RPMI8226 (cell line): ENCODE measurements around the gene THBS2.
"Not testable (repeated sequence)": the region's sequence is repeated elsewhere in the genome, so short reads cannot be mapped to it uniquely, and the experiment has no call there.

Experiments used
- DNase-seq: peaks from one replicate; pipeline ENCODE4 v3.0.0-alpha.2; 2015

THBS2 gene

GRCh38 chr6:169229615-169230321 lies 23.9 kb downstream of the THBS2 start:
- no peak for DNase-seq

- DNase-seq: no peak
These were observed 26.5 kb downstream of the THBS2 start for GRCh38 chr6:169227116-169227515.

- no peak for DNase-seq
These were observed 27.8 kb downstream of the THBS2 start for GRCh38 chr6:169225887-169226286.

GRCh38 chr6:169225131-169225576 lies 28.5 kb downstream of the THBS2 start:
- no peak for DNase-seq

- no peak for DNase-seq
These were observed 28.9 kb downstream of the THBS2 start for GRCh38 chr6:169224716-169225115.

- no peak for DNase-seq
These were observed 29.4 kb downstream of the THBS2 start for GRCh38 chr6:169224185-169224695.

- no peak for DNase-seq
These were observed 30.6 kb downstream of the THBS2 start for GRCh38 chr6:169223006-169223405.

GRCh38 chr6:169222126-169222525 lies 31.5 kb downstream of the THBS2 start:
- DNase-seq: no peak

GRCh38 chr6:169221264-169221663 lies 32.4 kb downstream of the THBS2 start:
- DNase-seq: no peak

- no peak for DNase-seq
These were observed 33.3 kb downstream of the THBS2 start for GRCh38 chr6:169220068-169220964.

- no peak for DNase-seq
These were observed 35.7 kb downstream of the THBS2 start for GRCh38 chr6:169217972-169218371.

GRCh38 chr6:169216830-169217229 lies 36.8 kb downstream of the THBS2 start:
- DNase-seq: no peak

GRCh38 chr6:169215201-169215681 lies 38.4 kb downstream of the THBS2 start:
- DNase-seq: no peak

- DNase-seq: not testable (repeated sequence)
These were observed 38.9 kb downstream of the THBS2 start for GRCh38 chr6:169214789-169215188.

- DNase-seq: no peak
These were observed 39.7 kb downstream of the THBS2 start for GRCh38 chr6:169213814-169214520.

GRCh38 chr6:169212897-169213813 lies 40.5 kb downstream of the THBS2 start:
- DNase-seq: peak; percentile 88

GRCh38 chr6:169212436-169212835 lies 41.2 kb downstream of the THBS2 start:
- DNase-seq: no peak

GRCh38 chr6:169211881-169212280 lies 41.8 kb downstream of the THBS2 start:
- no peak for DNase-seq

GRCh38 chr6:169210611-169211010 lies 43.0 kb downstream of the THBS2 start:
- DNase-seq: no peak

GRCh38 chr6:169208011-169208410 lies 45.6 kb downstream of the THBS2 start:
- no peak for DNase-seq

GRCh38 chr6:169207482-169207881 lies 46.2 kb downstream of the THBS2 start:
- no peak for DNase-seq
